K562 (cell line): ENCODE data around the gene ARL17B. TPM values are rescaled to one million over a fixed set of nuclear protein-coding genes. Genes with fewer than 3 reads are reported as not detected.
"Not testable (repeated sequence)": the region's sequence is repeated elsewhere in the genome, so short reads cannot be mapped to it uniquely, and the experiment has no call there.

Source experiments
- FOXA3 ChIP-seq, 2 experiments: fragments of 450-650 bp in 1 of 2; sonication (generic) in 1 of 2; formaldehyde crosslinking; IDR thresholded peaks in 1 of 2; conservative IDR thresholded peaks in 1 of 2; 2 replicates each; pipeline versions ENCODE4 v1.4.0 to v1.8.0; 2020 to 2022; ENCODE audit warnings: mild to moderate bottlenecking in 2 of 2, missing genetic modification reagents in 1 of 2
- FOXK1 ChIP-seq: sonication (generic); formaldehyde crosslinking; IDR thresholded peaks from 2 replicates; pipeline ENCODE4 v1.8.0; 2022; ENCODE audit warnings: missing genetic modification reagents, mild to moderate bottlenecking, borderline replicate concordance
- FOXK2 ChIP-seq, 2 experiments: fragments of 450-650 bp; IDR thresholded peaks in 1 of 2; conservative IDR thresholded peaks in 1 of 2; 2 replicates each; pipeline ENCODE4 v1.6.1; 2016; ENCODE audit warnings: low read depth in 2 of 2, mild to moderate bottlenecking in 1 of 2
- JUN ChIP-seq, 2 experiments: sonication (generic) in 1 of 2; formaldehyde crosslinking in 1 of 2; IDR thresholded peaks; 2 replicates each; pipeline versions ENCODE4 v1.6.1 to v1.8.0; 2012 to 2022; ENCODE audit warnings: borderline replicate concordance in 2 of 2, mild to moderate bottlenecking in 2 of 2, improper control_type of control experiment in 1 of 2, low read depth in 1 of 2, low read length in 1 of 2, missing genetic modification reagents in 1 of 2
- MIER1 ChIP-seq: fragments of 450-650 bp; IDR thresholded peaks from 2 replicates; pipeline ENCODE4 v1.6.1; 2016; ENCODE audit warnings: antibody characterized with exemption, mild to moderate bottlenecking, low read depth
- OTX1 ChIP-seq: fragments of 450-650 bp; formaldehyde crosslinking; IDR thresholded peaks from 2 replicates; pipeline ENCODE4 v1.4.0; 2022; ENCODE audit warnings: mild to moderate bottlenecking
- RCOR1 ChIP-seq, 2 experiments: IDR thresholded peaks; 2 replicates each; pipeline ENCODE4 v1.6.1; 2012; ENCODE audit warnings: low read depth in 2 of 2, low read length in 2 of 2, borderline replicate concordance in 1 of 2, improper control_type of control experiment in 1 of 2
- SMARCA4 ChIP-seq: fragments of 450-650 bp; IDR thresholded peaks from 2 replicates; pipeline ENCODE4 v1.6.1; 2016
- TFAP4 ChIP-seq: sonication (generic); formaldehyde crosslinking; IDR thresholded peaks from 2 replicates; pipeline ENCODE4 v1.8.0; 2022; ENCODE audit warnings: missing genetic modification reagents, mild to moderate bottlenecking, moderate library complexity, borderline replicate concordance
- polyA plus RNA-seq, 8 experiments: library from polyadenylated mRNA; depleted of rRNA in 4 of 8; stranded (reverse) in 5 of 8; unstranded in 3 of 8; fragments of >200 nt; fragmentation: Nextera tagmentation in 2 of 8; fragmentation: Illumina TruSeq in 1 of 8; extraction: Ambion mirVana in 2 of 8; extraction: Trizol in 1 of 8; gene quantifications; 2 replicates each; pipeline versions ENCODE4 v1.2.1 to v1.2.3, GENCODE V29; 2011 to 2014; ENCODE audit warnings: inconsistent platforms in 1 of 8, missing spikeins in 1 of 8
- total RNA-seq, 7 experiments: library from RNA; depleted of rRNA in 6 of 7; stranded (reverse); fragments of >200 nt in 6 of 7; fragmentation: Illumina TruSeq in 2 of 7; extraction: Trizol in 2 of 7; gene quantifications; 2 replicates each; pipeline versions ENCODE4 v1.2.1 to v1.2.3, GENCODE V29; 2011 to 2021; ENCODE audit warnings: low replicate concordance in 1 of 7
- TF ChIP-seq, protein P1 (sequence below): fragments of 450-650 bp; IDR thresholded peaks from 2 replicates; pipeline ENCODE4 v1.6.1; 2016; ENCODE audit warnings: mild to moderate bottlenecking, moderate library complexity
- TF ChIP-seq, protein P2 (sequence below): fragments of 250-450 bp; sonication (Bioruptor Pico); IDR thresholded peaks from 2 replicates; pipeline ENCODE4 v1.8.0; 2022; ENCODE audit warnings: inconsistent platforms

The ARL17B gene
- total and polyA plus RNA-seq, 9 of the 15 experiments (the other 6 are each of a cell fraction or from before 2014, with no cell fraction given), result 4.0 to 24.2 (median 8.4) TPM

- TF ChIP-seq MIER1 (peak; percentile 62; the same call in 1 of the 2 replicates), FOXK2 (conservative IDR thresholded peaks at IDR 0.05 in 1 of 2, IDR thresholded peaks at IDR 0.05 in 1 of 2; ENCODE audit: low read depth in 2 of 2) (0 out of 4 replicates have a peak, but pooled peaks of 1 of the 2 experiments have one; percentile 15), RCOR1 (IDR thresholded peaks at IDR 0.05; ENCODE audit: borderline replicate concordance in 1 of 2, low read depth in 2 of 2, low read length in 2 of 2) (peak in 1 of 2 experiments; percentile 15; a peak in 1 of 4 replicates), OTX1 (CRISPR knock-in tag) (0 out of 2 replicates have a peak, but pooled peaks have one; percentile 13), FOXK1 (peak; percentile 69; the same call in 1 of the 2 replicates), SMARCA4 (0 out of 2 replicates have a peak, but pooled peaks have one; percentile 22), JUN (IDR thresholded peaks at IDR 0.05; ENCODE audit: borderline replicate concordance, low read depth, low read length) (peak; percentile 5; the same call in 1 of the 2 replicates), TFAP4 (CRISPR knock-in tag) (peak; percentile 65; the same call in 1 of the 2 replicates), FOXA3 (CRISPR knock-in tag; conservative IDR thresholded peaks at IDR 0.05 in 1 of 2, IDR thresholded peaks at IDR 0.05 in 1 of 2) (peak in 1 of 2 experiments; percentile 64; a peak in 1 of 4 replicates)
- TF ChIP-seq, protein P1, sequence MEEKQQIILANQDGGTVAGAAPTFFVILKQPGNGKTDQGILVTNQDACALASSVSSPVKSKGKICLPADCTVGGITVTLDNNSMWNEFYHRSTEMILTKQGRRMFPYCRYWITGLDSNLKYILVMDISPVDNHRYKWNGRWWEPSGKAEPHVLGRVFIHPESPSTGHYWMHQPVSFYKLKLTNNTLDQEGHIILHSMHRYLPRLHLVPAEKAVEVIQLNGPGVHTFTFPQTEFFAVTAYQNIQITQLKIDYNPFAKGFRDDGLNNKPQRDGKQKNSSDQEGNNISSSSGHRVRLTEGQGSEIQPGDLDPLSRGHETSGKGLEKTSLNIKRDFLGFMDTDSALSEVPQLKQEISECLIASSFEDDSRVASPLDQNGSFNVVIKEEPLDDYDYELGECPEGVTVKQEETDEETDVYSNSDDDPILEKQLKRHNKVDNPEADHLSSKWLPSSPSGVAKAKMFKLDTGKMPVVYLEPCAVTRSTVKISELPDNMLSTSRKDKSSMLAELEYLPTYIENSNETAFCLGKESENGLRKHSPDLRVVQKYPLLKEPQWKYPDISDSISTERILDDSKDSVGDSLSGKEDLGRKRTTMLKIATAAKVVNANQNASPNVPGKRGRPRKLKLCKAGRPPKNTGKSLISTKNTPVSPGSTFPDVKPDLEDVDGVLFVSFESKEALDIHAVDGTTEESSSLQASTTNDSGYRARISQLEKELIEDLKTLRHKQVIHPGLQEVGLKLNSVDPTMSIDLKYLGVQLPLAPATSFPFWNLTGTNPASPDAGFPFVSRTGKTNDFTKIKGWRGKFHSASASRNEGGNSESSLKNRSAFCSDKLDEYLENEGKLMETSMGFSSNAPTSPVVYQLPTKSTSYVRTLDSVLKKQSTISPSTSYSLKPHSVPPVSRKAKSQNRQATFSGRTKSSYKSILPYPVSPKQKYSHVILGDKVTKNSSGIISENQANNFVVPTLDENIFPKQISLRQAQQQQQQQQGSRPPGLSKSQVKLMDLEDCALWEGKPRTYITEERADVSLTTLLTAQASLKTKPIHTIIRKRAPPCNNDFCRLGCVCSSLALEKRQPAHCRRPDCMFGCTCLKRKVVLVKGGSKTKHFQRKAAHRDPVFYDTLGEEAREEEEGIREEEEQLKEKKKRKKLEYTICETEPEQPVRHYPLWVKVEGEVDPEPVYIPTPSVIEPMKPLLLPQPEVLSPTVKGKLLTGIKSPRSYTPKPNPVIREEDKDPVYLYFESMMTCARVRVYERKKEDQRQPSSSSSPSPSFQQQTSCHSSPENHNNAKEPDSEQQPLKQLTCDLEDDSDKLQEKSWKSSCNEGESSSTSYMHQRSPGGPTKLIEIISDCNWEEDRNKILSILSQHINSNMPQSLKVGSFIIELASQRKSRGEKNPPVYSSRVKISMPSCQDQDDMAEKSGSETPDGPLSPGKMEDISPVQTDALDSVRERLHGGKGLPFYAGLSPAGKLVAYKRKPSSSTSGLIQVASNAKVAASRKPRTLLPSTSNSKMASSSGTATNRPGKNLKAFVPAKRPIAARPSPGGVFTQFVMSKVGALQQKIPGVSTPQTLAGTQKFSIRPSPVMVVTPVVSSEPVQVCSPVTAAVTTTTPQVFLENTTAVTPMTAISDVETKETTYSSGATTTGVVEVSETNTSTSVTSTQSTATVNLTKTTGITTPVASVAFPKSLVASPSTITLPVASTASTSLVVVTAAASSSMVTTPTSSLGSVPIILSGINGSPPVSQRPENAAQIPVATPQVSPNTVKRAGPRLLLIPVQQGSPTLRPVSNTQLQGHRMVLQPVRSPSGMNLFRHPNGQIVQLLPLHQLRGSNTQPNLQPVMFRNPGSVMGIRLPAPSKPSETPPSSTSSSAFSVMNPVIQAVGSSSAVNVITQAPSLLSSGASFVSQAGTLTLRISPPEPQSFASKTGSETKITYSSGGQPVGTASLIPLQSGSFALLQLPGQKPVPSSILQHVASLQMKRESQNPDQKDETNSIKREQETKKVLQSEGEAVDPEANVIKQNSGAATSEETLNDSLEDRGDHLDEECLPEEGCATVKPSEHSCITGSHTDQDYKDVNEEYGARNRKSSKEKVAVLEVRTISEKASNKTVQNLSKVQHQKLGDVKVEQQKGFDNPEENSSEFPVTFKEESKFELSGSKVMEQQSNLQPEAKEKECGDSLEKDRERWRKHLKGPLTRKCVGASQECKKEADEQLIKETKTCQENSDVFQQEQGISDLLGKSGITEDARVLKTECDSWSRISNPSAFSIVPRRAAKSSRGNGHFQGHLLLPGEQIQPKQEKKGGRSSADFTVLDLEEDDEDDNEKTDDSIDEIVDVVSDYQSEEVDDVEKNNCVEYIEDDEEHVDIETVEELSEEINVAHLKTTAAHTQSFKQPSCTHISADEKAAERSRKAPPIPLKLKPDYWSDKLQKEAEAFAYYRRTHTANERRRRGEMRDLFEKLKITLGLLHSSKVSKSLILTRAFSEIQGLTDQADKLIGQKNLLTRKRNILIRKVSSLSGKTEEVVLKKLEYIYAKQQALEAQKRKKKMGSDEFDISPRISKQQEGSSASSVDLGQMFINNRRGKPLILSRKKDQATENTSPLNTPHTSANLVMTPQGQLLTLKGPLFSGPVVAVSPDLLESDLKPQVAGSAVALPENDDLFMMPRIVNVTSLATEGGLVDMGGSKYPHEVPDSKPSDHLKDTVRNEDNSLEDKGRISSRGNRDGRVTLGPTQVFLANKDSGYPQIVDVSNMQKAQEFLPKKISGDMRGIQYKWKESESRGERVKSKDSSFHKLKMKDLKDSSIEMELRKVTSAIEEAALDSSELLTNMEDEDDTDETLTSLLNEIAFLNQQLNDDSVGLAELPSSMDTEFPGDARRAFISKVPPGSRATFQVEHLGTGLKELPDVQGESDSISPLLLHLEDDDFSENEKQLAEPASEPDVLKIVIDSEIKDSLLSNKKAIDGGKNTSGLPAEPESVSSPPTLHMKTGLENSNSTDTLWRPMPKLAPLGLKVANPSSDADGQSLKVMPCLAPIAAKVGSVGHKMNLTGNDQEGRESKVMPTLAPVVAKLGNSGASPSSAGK, result peak; percentile 88
- TF ChIP-seq, protein P2, sequence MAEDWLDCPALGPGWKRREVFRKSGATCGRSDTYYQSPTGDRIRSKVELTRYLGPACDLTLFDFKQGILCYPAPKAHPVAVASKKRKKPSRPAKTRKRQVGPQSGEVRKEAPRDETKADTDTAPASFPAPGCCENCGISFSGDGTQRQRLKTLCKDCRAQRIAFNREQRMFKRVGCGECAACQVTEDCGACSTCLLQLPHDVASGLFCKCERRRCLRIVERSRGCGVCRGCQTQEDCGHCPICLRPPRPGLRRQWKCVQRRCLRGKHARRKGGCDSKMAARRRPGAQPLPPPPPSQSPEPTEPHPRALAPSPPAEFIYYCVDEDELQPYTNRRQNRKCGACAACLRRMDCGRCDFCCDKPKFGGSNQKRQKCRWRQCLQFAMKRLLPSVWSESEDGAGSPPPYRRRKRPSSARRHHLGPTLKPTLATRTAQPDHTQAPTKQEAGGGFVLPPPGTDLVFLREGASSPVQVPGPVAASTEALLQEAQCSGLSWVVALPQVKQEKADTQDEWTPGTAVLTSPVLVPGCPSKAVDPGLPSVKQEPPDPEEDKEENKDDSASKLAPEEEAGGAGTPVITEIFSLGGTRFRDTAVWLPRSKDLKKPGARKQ (CRISPR knock-in tag), result peak; percentile 75; the same call in 1 of the 2 replicates
- TF ChIP-seq JUN (CRISPR knock-in tag; IDR thresholded peaks at IDR 0.05; ENCODE audit: borderline replicate concordance), result not testable (repeated sequence)
Observed at GRCh38 chr17:46266063-46266655, 95.4 kb downstream of the ARL17B start (continued).
